ENCODE measurements around the gene SAP30. TPM values are rescaled to one million over a fixed set of nuclear protein-coding genes. Genes with fewer than 3 reads are reported as not detected.
A peak's percentile ranks its signal among the peaks of the same experiment; 100 is the strongest.

The SAP30 gene
- total RNA-seq, 4 donors from 2014 or later: 36.5 to 53.4 (median 41.9) TPM

DNA sequence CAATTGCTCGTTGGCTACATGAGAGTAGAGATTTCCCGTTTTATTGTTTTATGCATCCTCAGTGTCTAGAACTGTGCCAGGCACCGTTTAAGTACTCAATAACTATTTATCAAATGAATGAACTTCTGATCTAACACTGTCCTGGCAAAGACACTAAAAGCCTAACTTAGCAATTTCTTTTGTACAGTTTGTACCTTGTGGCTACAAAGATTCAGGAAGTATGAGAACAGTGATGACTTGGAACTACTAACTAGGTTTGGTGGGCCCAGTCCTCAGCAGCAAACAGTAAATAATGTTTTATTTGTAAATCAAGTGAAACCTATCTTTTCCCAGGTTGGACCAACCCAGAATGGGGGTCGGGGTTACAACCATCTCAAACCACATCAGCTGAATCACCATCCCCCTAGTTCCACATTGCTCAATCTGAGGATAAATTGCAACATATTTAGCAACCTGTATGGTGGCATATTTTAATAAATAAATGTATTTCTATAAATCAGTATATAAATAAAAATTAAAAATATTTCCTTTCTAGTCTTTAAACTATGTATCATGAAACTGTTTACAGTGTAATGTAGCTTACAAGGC is 40.4 kb downstream of the SAP30 start:
- Histone ChIP-seq H3K9me3 (no peaks in the 10 kb centered on the region), H3K4me1 (peaks cover 0 to 11% (median 0%) of the 10 kb centered on the region in 3 donors), H3K4me3 (no peak overlapping the region), H3K27me3 (no peaks in the 10 kb centered on the region), H3K36me3 (peaks cover 0 to 30% of the 10 kb centered on the region in 2 donors), H3K27ac (peak overlapping the region in 2 of 4 donors; percentile 27 to 28)
- peak; percentile 48 for ATAC-seq
- WGBS, 2 donors (ENCODE audit: low coverage in 1 of 2): 59 to 66% methylated on average over 4 of the region's 4 CpGs
- TF ChIP-seq, protein P1, sequence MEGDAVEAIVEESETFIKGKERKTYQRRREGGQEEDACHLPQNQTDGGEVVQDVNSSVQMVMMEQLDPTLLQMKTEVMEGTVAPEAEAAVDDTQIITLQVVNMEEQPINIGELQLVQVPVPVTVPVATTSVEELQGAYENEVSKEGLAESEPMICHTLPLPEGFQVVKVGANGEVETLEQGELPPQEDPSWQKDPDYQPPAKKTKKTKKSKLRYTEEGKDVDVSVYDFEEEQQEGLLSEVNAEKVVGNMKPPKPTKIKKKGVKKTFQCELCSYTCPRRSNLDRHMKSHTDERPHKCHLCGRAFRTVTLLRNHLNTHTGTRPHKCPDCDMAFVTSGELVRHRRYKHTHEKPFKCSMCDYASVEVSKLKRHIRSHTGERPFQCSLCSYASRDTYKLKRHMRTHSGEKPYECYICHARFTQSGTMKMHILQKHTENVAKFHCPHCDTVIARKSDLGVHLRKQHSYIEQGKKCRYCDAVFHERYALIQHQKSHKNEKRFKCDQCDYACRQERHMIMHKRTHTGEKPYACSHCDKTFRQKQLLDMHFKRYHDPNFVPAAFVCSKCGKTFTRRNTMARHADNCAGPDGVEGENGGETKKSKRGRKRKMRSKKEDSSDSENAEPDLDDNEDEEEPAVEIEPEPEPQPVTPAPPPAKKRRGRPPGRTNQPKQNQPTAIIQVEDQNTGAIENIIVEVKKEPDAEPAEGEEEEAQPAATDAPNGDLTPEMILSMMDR (IDR thresholded peaks at IDR 0.05): no peak
- TF ChIP-seq POLR2A (IDR thresholded peaks at IDR 0.05) (no peak), EP300 (IDR thresholded peaks at IDR 0.05) (no peak), POLR2AphosphoS5 (IDR thresholded peaks at IDR 0.05) (no peak)

DNA sequence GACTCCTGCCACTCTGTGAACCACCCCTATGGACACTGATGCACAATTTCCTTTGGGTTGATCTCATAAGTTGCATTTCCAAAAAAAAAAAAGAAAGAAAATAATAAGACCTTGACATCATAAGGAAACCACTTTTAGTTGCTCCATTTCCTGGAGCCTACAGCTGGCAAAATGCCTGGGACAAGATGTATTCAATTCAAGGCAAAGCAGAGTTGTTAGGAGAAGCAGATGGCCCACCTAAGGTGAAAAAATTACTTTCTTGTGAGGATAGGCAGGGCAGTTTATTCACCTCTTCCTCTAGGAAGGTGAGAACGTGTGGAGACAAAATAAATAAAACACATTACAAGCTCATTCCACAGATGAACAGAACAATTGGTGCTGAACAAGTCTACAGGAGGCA is 42.3 kb downstream of the SAP30 start:
- Histone ChIP-seq H3K4me3 (no peak overlapping the region), H3K27ac (no peak overlapping the region), H3K36me3 (peaks cover 0 to 33% of the 10 kb centered on the region in 2 donors), H3K9me3 (no peaks in the 10 kb centered on the region), H3K4me1 (peaks cover 0 to 14% (median 0%) of the 10 kb centered on the region in 3 donors), H3K27me3 (no peaks in the 10 kb centered on the region)
- 33 to 90% methylated on average over 1 of the region's 1 CpG for WGBS, 2 donors (ENCODE audit: low coverage in 1 of 2)
- ATAC-seq: no peak
- TF ChIP-seq, protein P1 (IDR thresholded peaks at IDR 0.05): no peak
- TF ChIP-seq POLR2A (IDR thresholded peaks at IDR 0.05) (no peak), POLR2AphosphoS5 (IDR thresholded peaks at IDR 0.05) (no peak), EP300 (IDR thresholded peaks at IDR 0.05) (no peak)

DNA sequence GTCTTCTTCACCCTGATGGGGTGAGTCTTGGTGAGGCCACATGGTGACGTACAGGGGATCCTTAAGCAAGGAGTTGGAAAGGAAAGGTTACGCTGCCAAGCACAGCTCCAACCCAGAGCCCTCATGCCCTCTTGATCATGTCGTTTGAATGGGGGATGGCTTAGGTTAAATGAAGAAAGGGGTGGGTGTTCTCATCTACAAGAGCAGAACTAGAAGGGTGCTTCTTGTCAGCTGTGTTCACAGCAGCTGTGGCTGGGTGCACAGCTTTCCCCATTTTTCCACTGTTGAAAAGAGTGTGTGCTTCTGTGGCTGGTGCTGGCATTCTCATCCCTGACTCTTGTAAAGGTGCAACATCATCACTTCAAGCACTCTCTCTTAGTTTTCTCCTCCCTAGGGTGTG is 43.7 kb downstream of the SAP30 start:
- Histone ChIP-seq H3K4me1 (peaks cover 0 to 14% (median 0%) of the 10 kb centered on the region in 3 donors), H3K9me3 (no peaks in the 10 kb centered on the region), H3K36me3 (peaks cover 0 to 41% of the 10 kb centered on the region in 2 donors), H3K4me3 (no peak overlapping the region), H3K27me3 (no peaks in the 10 kb centered on the region), H3K27ac (peak overlapping the region in 2 of 4 donors; percentile 24 to 47)
- WGBS, 2 donors (ENCODE audit: low coverage in 1 of 2): 85% methylated on average over 2 of the region's 3 CpGs; no CpG with 5 or more reads in 1 of the 2 donors
- no peak for TF ChIP-seq EP300 (IDR thresholded peaks at IDR 0.05)
- ATAC-seq: no peak

DNA sequence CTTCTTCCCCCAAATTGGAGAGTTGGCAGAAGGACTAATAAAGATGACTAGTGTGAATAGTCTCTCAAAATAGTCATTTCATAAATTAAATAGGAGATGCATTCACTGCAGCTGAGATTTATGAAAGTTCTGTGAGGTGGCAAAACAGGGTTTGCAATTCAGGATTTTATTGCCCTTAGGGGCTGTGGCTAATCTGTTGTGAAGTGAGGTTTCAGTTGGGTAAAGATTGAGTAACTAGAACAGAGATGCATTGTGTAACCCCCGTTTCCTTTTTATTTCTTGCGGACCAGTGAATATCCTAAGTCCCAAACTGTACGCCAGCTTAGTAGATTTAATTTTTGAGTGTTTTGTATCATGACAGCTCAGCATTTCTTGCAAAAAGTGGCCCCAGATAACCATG is 44.3 kb downstream of the SAP30 start:
- TF ChIP-seq POLR2AphosphoS5 (IDR thresholded peaks at IDR 0.05) (no peak), EP300 (IDR thresholded peaks at IDR 0.05) (no peak), POLR2A (IDR thresholded peaks at IDR 0.05) (no peak)
- TF ChIP-seq, protein P1 (IDR thresholded peaks at IDR 0.05): no peak
- no peaks in the 10 kb centered on the region for H3K27me3 ChIP-seq
- H3K36me3 ChIP-seq: peaks cover 0 to 37% of the 10 kb centered on the region in 2 donors
- 60 to 69% methylated on average over 1 to 3 of the region's 3 CpGs for WGBS, 2 donors (ENCODE audit: low coverage in 1 of 2)
- peak; percentile 42 for ATAC-seq
- H3K4me3 ChIP-seq: no peak overlapping the region
- H3K4me1 ChIP-seq: peaks cover 0 to 15% (median 0%) of the 10 kb centered on the region in 3 donors
- H3K9me3 ChIP-seq: no peaks in the 10 kb centered on the region
- H3K27ac ChIP-seq: peak overlapping the region in 3 of 4 donors; percentile 24 to 53 (median 25)

DNA sequence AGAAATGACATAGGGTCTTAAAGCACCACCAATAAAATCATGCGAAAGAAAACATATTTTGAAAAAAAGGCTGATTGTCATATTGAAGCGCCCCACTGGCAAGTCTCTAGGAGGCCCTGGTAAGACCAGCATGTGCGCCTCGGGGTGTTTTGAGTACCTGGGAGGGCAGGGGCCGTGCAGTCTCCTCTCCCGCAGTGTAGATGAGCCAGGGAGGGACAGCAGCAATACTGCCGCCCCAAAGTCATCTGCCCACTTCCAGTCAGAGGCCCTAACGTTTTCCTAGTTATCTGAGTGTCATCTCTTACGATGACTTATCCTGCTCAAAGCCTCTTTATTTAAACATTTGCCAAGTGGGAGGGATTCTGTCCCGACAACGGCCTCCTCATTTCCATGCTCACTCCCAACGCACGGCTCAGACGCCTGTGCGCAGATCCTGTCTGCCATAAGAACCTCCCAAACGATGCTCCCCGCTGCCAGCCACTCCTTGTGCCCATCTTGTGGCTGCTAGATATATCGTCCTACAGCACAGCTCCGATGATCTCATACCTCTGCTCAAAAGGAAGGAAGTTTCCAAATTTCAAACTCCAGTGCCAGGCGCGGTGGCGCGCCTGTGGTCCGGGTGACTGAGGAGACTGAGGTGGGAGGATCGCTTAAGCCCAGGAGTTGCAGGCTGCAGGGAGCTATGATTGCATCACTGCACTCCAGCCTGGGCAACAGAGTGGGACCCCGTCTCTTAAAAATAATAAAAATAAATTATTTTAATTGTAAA is 45.3 kb downstream of the SAP30 start:
- 77 to 80% methylated on average over 11 to 24 of the region's 26 CpGs for WGBS, 2 donors (ENCODE audit: low coverage in 1 of 2)
- peak; percentile 44 for ATAC-seq
- H3K4me1 ChIP-seq: peaks cover 0 to 18% (median 0%) of the 10 kb centered on the region in 3 donors
- H3K9me3 ChIP-seq: no peaks in the 10 kb centered on the region
- no peaks in the 10 kb centered on the region for H3K27me3 ChIP-seq
- TF ChIP-seq, protein P1 (IDR thresholded peaks at IDR 0.05): peak in 1 of 4 experiments; percentile 14
- TF ChIP-seq POLR2AphosphoS5 (IDR thresholded peaks at IDR 0.05): no peak
- no peak for TF ChIP-seq POLR2A (IDR thresholded peaks at IDR 0.05)
- no peak overlapping the region for H3K4me3 ChIP-seq
- H3K36me3 ChIP-seq: peaks cover 0 to 34% of the 10 kb centered on the region in 2 donors
- peak overlapping the region in 2 of 4 donors; percentile 25 to 53 for H3K27ac ChIP-seq

Measured in gastroesophageal sphincter (tissue), 4 donors.